Fibroblast of mammary gland (primary cell): ENCODE measurements around the gene SENP6.

Source experiments
- DNase-seq: peaks from one replicate; pipeline ENCODE4 v3.0.0-alpha.2; 2010; ENCODE audit warnings: low read depth
- H3K4me3 ChIP-seq: 2 replicates; pipeline ENCODE4 v1.5.1; 2011; ENCODE audit warnings: low read depth, mild to moderate bottlenecking, low read length, moderate library complexity; ENCODE audit not compliant: control insufficient read depth
- CTCF ChIP-seq: conservative IDR thresholded peaks from 2 replicates; pipeline ENCODE4 v1.5.1; 2011; ENCODE audit warnings: low read depth, low read length, inconsistent platforms; ENCODE audit not compliant: control insufficient read depth, insufficient read depth

The SENP6 gene

DNA sequence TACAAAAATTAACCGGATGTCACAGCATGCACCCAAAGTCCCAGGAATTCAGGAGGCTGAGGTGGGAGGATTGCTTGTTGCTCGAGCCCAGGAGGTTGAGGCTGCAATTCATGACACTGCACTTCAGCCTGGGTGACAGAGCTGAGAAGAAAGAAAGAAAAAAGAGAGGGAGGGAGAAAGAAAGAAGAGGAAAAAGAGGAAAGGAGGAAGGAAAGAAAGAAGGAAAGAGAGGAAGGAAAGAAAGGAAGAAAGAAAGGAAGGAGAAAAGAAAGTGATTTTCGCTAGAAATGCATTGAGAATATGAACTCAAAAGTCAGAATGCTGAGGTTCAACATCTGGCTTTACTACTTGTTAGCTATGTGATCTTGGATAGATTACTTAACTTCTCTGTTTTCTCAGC lies 6.6 kb downstream of the SENP6 start:
- TF ChIP-seq CTCF: no peak
- no peak for DNase-seq
- H3K4me3 ChIP-seq: no peak overlapping the region

- no peak for TF ChIP-seq CTCF
- H3K4me3 ChIP-seq: no peak overlapping the region
- no peak for DNase-seq
These were observed 7.4 kb downstream of the SENP6 start for GRCh38 chr6:75608956-75609533.

- DNase-seq: peak; percentile 62
- H3K4me3 ChIP-seq: no peak overlapping the region
- no peak for TF ChIP-seq CTCF
These were observed 8.2 kb downstream of the SENP6 start for GRCh38 chr6:75609639-75610590.

DNA sequence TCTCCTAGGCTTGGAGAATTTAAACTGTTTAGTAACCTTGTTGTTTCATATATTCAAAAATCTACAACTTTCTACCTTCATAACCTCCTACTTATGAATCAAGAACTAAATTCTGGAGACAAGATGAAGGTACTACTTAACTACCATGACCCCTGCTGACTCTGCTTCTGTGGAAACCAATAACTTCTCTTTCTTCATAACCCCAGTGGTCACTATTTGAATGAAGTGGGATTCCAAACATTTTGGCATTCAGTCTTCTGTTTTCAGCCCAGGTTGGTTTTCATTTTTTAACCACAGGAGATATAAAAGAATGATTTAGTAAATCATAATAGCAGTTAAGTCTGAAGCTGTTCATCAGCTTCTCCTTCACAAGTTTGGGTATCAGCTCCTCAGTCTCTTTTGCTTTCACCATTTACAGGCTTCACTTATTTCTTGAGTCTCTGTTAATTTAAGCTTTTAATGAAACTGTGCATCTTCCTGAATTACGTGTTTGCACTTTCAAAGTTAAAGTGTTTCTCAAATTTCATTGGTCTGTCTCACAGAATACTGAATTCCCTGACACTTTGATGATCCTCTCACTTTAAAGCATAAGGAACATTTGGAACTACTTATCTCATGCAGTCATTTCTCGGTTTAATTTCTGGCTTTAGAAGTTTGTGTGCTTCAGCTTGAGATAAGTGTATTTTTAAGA lies 9.5 kb downstream of the SENP6 start:
- no peak for TF ChIP-seq CTCF
- peak; percentile 32 for DNase-seq
- no peak overlapping the region for H3K4me3 ChIP-seq

GRCh38 chr6:75611702-75612375 lies 10.2 kb downstream of the SENP6 start:
- DNase-seq: peak; percentile 48
- TF ChIP-seq CTCF: no peak
- H3K4me3 ChIP-seq: no peak overlapping the region

GRCh38 chr6:75612434-75612833 lies 10.8 kb downstream of the SENP6 start:
- DNase-seq: peak; percentile 26
- TF ChIP-seq CTCF: no peak
- no peak overlapping the region for H3K4me3 ChIP-seq
